ENCODE results near the gene HIVEP3.

DNA sequence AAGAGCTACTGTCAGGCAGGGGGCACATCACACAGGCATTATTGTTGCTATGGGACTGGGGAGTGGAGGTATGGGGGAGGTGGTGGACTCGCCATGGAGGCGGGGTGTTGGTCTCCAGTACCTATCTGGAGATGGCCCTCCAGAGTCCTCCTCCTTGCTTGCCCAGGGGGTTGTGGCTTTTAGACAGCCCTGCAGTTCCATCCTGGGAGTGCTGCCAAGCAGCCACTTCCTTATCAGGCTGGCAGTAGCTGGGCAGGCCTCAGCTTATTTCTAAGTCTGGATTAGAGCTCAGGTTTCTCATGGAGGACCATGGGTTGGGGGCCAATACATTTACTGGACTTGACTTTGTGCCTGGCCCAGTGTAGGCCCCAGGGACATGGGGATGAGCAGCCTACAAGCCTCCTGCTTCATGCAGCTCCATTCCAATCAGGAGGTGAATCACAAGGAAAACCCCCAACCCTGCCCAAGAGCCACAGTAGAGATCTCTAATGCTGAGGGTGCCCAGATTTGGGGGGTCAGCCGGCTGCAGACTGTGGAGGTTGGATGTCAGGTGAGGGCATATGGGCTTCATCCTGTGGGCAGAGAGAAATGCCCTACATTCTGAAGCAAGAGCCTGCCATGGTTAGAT is 223.5 kb downstream of the HIVEP3 start:
- TF ChIP-seq TCF12 (IDR thresholded peaks at IDR 0.05; ENCODE audit: low read depth): no peak
- TF ChIP-seq, protein P1, sequence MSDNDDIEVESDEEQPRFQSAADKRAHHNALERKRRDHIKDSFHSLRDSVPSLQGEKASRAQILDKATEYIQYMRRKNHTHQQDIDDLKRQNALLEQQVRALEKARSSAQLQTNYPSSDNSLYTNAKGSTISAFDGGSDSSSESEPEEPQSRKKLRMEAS (IDR thresholded peaks at IDR 0.05): no peak
